ENCODE measurements around the gene KIFC1.

KIFC1 gene

GRCh38 chr6:33445119-33445603 lies 53.5 kb downstream of the KIFC1 start:
- no peak for DNase-seq

DNA sequence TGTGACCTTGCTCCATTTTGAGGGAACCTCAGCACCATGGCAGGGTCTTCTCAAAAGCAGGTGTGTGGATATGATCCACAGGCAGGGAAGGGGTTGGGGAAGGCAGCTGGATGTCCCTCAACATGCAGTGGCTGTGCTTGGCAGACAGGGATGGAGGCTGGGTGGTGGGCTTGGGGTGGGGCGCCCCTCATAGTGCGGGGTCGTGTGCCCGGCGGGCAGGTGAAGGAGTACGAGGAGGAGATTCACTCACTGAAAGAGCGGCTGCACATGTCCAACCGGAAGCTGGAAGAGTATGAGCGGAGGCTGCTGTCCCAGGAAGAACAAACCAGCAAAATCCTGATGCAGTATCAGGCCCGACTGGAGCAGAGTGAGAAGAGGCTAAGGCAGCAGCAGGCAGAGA lies 54.7 kb downstream of the KIFC1 start:
- DNase-seq = no peak

DNA sequence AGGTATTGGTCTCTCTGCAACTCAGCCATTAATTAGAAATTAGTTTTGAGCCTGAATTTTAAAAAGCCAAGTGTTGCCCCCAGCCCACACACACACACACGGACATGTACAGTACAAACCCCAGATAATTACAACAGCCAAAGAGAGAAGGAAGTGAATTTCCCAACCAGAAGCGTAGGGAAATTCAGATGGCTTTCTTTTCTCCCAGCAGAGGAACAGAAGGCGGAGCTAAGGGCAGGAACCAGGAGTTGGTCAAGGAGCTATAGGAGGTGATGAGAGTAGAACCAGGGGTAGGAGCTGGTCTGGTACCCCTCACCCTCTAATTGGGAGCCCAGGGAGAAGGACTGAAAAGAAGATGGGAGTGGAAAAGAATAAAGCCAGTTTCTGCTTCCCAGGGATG lies 58.8 kb downstream of the KIFC1 start:
- no peak for DNase-seq

DNA sequence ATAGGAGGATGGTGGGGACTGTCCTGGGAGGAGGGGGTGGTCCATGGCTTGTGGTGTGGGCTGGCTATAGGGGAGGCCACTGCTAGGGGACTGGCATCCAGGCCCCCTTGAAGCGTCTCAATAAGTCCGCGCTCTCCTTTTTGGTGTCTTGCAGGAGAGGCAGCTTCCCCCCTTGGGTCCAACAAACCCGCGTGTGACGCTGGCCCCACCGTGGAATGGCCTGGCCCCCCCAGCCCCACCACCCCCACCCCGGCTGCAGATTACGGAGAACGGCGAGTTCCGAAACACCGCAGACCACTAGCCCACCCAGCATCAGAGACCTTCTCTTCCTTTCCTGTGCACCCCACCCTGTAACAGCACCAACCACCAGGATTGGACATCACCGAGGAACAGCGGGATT lies 60.0 kb downstream of the KIFC1 start:
- no peak for DNase-seq

DNA sequence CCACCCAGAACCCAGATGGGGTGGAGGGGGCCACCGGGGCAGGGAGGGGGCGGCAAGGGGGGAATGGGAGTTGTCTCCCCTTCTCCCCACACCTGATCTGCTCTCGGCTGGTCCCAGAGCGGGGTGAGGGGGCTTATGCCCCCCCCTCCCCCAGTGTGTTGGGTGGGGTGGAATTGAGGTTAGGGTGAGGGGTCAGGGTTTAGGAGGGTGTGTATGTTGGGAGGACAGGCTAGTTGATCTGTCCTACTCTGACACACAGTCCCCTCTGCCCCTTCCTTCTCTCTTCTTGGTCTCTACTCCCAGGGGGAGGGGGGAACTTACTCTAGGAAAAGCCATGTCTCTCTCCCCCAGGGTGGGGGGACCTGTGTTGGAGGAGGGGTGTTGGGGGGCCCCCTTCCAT lies 60.9 kb downstream of the KIFC1 start:
- DNase-seq = no peak

DNA sequence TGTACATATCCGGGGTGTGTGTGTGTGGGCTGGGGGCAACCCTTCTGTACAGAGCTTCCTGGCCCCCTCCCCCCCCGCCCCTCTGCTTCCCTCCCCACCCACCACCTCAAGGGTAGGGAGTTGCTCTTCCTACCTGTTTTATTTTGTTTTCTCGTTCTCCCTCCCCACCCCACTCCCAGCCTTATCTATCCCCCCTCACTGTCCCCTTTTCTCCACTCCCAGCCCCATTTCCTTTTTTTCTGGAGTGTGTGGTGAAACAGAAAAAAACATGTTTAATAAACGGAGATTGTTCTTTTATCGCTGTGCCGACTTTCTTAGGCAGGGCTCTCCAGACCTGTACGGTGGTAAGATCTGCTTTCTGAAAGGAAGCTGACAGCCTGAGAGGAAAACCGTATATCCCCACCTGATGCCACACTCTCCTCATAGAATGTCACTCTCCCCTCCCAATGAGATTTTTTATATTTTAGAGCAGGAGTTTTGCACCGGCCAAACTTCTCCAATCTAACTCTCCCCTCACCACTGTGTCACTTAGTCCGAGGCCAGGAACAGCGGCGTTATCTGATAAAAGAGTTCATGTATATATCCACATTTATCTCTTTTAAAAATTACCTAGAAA lies 61.9 kb downstream of the KIFC1 start:
- no peak for DNase-seq

GRCh38 chr6:33454009-33454946 lies 62.7 kb downstream of the KIFC1 start, which contains the start of gene ZBTB9:
ZBTB9 (plus strand) TSS chr6:33454576; CDS start chr6:33455101, 525 bp downstream.
- DNase-seq = peak; percentile 95 to 98

DNA sequence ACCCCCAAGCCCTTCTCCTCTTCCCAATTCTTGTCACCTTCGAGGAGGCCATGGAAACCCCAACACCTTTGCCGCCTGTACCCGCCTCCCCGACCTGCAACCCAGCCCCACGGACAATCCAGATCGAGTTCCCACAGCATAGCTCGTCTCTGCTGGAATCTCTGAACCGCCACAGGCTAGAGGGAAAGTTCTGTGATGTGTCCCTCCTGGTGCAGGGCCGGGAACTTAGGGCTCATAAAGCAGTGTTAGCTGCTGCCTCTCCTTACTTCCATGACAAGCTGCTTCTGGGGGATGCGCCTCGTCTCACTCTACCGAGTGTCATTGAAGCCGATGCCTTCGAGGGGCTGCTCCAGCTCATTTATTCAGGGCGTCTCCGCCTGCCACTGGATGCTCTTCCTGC lies 63.4 kb downstream of the KIFC1 start:
- no peak for DNase-seq

DNA sequence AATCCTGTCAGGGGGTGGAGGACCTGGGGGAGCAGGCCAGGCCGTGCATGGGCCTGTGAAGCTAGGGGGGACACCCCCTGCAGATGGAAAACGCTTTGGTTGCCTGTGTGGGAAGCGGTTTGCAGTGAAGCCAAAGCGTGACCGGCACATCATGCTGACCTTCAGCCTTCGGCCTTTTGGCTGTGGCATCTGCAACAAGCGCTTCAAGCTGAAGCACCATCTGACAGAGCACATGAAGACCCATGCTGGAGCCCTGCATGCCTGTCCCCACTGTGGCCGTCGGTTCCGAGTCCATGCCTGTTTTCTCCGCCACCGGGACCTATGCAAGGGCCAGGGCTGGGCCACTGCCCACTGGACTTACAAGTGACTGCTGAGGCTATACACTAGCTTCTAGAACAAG lies 64.5 kb downstream of the KIFC1 start:
- no peak for DNase-seq

DNA sequence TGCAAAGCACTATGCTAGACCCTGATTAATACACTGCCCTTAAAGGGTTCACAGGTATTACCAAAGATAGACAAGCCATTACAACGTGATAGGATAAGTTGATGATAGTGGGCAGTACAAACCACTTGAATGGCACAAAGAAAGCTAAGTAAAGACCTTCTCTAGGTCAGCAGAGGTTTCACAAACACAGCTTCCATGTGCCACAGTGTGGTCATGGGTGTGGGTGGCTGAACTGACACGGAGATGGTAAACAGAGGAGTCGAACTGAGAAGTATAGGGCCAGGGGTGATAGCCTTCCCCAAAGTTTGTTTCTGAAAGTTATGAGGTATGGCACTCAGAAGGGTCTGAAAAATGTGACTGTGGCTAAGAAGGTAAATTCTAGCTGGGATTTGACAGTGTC lies 67.1 kb downstream of the KIFC1 start:
- DNase-seq = no peak

- DNase-seq = no peak
Measured at GRCh38 chr6:33459226-33459625, 67.6 kb downstream of the KIFC1 start.
